IPS DF 6.9 (cell line): ENCODE results near the gene ADAMTSL3.
"Not testable (repeated sequence)": the region's sequence is repeated elsewhere in the genome, so short reads cannot be mapped to it uniquely, and the experiment has no call there.

Experiments
- DNase-seq: peaks from one replicate; pipeline ENCODE4 v3.0.0-alpha.2; 2013; ENCODE audit warnings: low read depth, low spot score
- H3K27ac ChIP-seq: one replicate; pipeline ENCODE4 v1.5.1; 2013; ENCODE audit warnings: low read length, control low read depth
- H3K27me3 ChIP-seq: 2 replicates; pipeline ENCODE4 v1.6.1; 2013; ENCODE audit warnings: mild to moderate bottlenecking, low read length; ENCODE audit not compliant: control insufficient read depth, insufficient read depth
- H3K36me3 ChIP-seq: 2 replicates; pipeline ENCODE4 v1.6.1; 2013; ENCODE audit warnings: low read length; ENCODE audit not compliant: control insufficient read depth, insufficient read depth
- H3K4me1 ChIP-seq: 2 replicates; pipeline ENCODE4 v1.6.1; 2013; ENCODE audit warnings: low read length; ENCODE audit not compliant: control insufficient read depth, insufficient read depth
- H3K4me3 ChIP-seq: 2 replicates; pipeline ENCODE4 v1.5.1; 2013; ENCODE audit warnings: mild to moderate bottlenecking, low read length
- H3K9me3 ChIP-seq: 2 replicates; pipeline ENCODE4 v1.6.1; 2013; ENCODE audit warnings: low read length, inconsistent platforms; ENCODE audit not compliant: control insufficient read depth, insufficient read depth
- WGBS: extraction: QIAGEN DNeasy Blood & Tissue Kit; methylation state at CpG from one replicate; pipeline ENCODE4 v1.1.7; 2013; ENCODE audit warnings: mixed read lengths, missing lambda C conversion rate; ENCODE audit not compliant: insufficient read length, insufficient coverage; 5-methylcytosine and 5-hydroxymethylcytosine counted together

Gene ADAMTSL3

DNA sequence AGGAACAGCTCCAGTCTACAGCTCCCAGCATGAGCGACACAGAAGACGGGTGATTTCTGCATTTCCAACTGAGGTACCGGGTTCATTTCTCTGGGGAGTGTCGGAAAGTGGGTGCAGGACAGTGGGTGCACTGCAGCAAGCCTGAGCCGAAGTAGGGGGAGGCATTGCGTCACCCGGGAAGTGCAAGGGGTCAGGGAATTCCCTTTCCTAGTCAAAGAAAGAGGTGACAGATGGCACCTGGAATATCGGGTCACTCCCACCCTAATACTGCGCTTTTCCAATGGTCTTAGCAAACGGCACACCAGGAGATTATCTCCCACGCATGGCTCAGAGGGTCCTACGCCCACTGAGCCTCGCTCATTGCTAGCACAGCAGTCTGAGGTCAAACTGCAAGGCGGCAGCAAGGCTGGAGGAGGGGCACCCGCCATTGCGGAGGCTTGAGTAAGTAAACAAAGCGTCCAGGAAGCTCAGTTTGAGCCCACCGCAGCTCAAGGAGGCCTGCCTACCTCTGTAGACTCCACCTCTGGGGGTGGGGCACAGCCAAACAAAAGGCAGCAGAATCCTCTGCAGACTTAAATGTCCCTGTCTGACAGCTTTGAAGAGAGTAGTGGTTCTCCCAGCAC, 388.6 kb downstream of the ADAMTSL3 start:
- H3K27me3 ChIP-seq, H3K27ac ChIP-seq, H3K36me3 ChIP-seq, DNase-seq, H3K4me1 ChIP-seq, H3K9me3 ChIP-seq, H3K4me3 ChIP-seq: not testable (repeated sequence)
- WGBS = no CpG with 5 or more reads among the region's 18 CpGs

DNA sequence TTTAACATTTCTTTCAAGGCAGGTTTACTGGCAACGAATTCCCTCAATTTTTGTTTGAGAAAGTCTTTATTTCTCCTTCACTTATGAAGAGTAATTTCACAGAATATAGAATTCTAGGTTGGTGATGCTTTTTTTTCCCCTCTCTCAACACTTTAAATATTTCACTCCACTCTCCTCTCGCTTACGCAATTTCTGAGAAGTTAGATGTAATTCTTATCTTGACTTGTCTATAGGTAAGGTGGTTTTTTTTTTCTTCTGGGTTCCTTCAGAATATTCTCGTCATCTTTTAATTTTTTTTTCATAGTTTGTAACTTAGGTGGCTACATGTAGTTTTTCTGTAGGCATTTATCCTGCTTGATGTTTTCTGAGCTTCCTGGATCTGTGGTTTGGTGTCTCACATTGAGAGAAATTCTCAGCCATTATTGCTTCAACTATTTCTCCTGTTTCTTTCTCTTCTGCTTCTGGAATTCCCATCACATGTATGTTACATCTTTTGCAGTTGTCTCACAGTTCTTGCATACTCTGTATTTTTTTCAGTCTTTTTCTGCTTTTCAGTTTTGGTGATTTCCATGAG, 392.2 kb downstream of the ADAMTSL3 start:
- no peaks in the 10 kb centered on the region; the same call in 1 of the 2 replicates for H3K4me1 ChIP-seq
- no peaks in the 10 kb centered on the region for H3K27me3 ChIP-seq
- WGBS = no CpG with 5 or more reads among the region's 4 CpGs
- no peaks in the 10 kb centered on the region for H3K36me3 ChIP-seq
- no peaks in the 10 kb centered on the region for H3K9me3 ChIP-seq
- DNase-seq = no peak
- H3K4me3 ChIP-seq = no peak overlapping the region
- H3K27ac ChIP-seq = no peak overlapping the region

DNA sequence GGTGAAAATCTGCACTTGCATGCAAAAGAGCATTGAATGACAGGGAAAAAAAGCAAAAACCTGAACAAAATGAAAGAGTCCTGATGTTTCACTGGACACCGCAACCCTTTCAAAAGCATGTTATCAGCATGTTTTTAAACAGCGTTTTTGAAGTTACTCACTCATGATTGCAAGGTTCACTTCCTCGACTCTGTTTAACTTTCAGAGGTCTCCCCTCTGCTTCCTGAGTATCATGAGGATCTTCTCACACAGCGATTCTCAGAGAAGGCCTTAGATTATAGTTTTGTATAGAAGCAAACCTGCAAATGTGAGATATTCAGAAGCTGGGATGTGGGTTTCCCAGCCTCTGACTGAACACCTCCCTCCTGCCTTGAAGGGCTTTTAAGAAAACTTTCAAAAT, 395.6 kb downstream of the ADAMTSL3 start:
- no CpG with 5 or more reads among the region's 4 CpGs for whole genome bisulfite sequencing
- H3K27ac ChIP-seq = not testable (repeated sequence)

DNA sequence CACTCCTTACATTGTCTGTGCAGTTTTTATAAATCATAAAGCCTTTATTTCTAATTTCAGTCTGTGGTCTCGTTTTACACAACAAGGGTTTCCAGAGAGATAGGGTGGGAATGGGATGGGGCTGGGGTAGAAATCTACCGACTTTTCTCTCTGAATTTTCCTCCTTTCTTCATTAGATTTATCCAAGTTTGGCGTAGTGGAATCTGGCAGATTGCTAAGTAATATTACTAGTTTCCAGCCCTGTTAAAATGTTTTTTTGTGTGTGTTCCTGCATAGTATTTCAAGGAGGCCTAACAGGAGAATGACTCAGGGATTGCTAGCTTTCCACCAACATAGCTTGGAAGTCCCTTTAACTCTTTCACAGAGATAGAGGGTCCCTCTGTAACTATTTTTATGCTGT, 396.2 kb downstream of the ADAMTSL3 start:
- H3K27me3 ChIP-seq = no peaks in the 10 kb centered on the region
- no peak overlapping the region for H3K27ac ChIP-seq
- WGBS = no CpG with 5 or more reads among the region's 3 CpGs
- H3K36me3 ChIP-seq = no peaks in the 10 kb centered on the region
- DNase-seq = no peak
- no peaks in the 10 kb centered on the region for H3K4me1 ChIP-seq
- H3K4me3 ChIP-seq = no peak overlapping the region
- no peaks in the 10 kb centered on the region for H3K9me3 ChIP-seq

More for the DNA sequence above, 395.6 kb downstream of the ADAMTSL3 start:
- H3K36me3 ChIP-seq, H3K27me3 ChIP-seq, H3K9me3 ChIP-seq, H3K4me3 ChIP-seq, H3K4me1 ChIP-seq, DNase-seq: not testable (repeated sequence)

DNA sequence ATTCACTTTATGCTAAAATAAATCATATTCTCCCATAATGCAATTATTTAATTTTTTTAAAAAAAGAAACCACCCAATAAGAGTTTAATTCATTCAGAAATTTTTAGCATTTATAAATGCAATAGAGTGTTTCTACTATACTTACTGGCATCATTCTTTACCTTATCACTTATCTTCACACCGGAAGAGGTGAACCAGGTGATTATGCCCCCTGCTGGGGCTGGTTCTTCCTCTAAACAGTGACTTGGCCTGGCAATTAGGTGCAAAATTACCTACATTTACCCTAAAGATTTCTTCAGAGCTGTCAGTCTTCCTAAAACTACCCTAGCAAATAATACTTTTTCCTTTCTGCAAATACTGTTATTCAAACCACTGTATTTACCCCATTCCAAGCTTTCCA, 397.2 kb downstream of the ADAMTSL3 start:
- DNase-seq, H3K4me1 ChIP-seq, H3K4me3 ChIP-seq, H3K27ac ChIP-seq, H3K27me3 ChIP-seq, H3K36me3 ChIP-seq, H3K9me3 ChIP-seq: not testable (repeated sequence)
- no CpG with 5 or more reads among the region's 1 CpG for WGBS

DNA sequence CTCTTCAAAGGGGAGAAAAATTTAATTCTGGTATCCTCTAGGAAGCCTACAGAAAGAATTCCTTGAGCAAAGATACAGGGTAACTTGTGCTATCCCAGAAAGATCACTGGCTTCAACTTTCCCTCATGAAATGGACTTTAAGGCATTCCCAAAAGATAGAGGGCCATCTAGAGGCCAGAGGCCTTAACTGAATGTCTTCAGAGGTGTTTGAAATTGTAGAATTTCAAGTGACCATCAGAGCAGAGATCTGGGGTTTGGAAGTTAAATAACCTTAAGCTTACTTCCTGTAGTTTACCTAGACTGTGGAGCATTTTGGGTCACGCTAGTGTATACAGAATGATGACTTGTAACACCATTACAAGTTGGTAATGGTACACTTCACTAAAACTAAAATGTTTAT, 400.6 kb downstream of the ADAMTSL3 start:
- not testable (repeated sequence) for H3K9me3 ChIP-seq, H3K4me1 ChIP-seq, H3K27me3 ChIP-seq, DNase-seq, H3K27ac ChIP-seq, H3K4me3 ChIP-seq, H3K36me3 ChIP-seq
- WGBS = no CpG with 5 or more reads among the region's 1 CpG

DNA sequence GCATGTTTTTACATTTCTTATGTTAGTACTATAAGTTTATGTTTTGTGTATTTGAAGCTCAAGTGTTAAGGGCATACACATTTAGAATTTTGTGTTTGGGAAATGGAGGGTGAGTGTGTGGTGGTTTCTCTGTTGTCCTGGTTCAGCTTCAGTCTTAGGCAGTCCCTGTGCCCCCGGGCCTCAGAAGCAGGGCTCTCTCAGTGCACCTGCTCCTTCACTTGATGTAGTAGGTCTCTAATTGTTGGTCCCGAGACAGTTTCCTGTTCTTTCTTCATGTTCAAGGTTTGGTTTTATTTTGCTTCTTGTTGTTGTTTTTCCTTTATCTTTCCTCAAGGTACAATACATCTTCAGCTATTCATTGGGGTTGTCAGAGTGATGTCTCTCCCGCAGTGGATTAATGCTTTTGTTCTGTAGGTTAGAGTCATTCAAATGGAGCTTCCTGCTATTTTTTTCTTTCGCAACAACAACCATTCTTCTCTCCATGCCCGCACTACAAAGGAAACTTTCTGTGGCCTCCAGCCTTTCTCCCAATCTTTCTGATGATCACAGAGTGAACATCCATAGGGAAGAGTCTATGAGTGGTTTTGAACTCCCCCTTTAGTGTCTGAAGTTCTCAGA, 403.9 kb downstream of the ADAMTSL3 start:
- H3K27ac ChIP-seq = no peak overlapping the region
- WGBS = no CpG with 5 or more reads among the region's 5 CpGs
- no peak overlapping the region for H3K4me3 ChIP-seq
- H3K4me1 ChIP-seq = no peaks in the 10 kb centered on the region
- DNase-seq = no peak
- no peaks in the 10 kb centered on the region for H3K27me3 ChIP-seq
- H3K9me3 ChIP-seq = no peaks in the 10 kb centered on the region
- H3K36me3 ChIP-seq = no peaks in the 10 kb centered on the region

DNA sequence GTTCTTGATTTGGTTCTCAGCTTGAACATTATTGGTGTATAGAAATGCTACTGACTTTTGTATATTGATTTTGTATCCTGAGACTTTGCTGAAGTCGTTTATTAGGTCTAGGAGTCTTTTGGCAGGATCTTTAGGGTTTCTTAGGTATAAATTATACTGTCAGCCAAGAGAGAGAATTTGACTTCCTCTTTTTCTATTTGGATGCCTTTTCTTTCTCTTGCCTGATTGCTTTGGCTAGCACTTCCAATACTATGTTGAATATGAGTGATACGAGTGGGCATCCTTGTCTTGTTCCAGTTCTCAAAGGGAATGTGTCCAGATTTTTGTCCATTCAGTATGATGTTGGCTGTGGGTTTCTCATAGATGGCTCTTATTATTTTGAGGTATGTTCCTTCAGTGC, 409.8 kb downstream of the ADAMTSL3 start:
- no CpG with 5 or more reads among the region's 2 CpGs for WGBS
- H3K27me3 ChIP-seq, H3K27ac ChIP-seq: not testable (repeated sequence)

DNA sequence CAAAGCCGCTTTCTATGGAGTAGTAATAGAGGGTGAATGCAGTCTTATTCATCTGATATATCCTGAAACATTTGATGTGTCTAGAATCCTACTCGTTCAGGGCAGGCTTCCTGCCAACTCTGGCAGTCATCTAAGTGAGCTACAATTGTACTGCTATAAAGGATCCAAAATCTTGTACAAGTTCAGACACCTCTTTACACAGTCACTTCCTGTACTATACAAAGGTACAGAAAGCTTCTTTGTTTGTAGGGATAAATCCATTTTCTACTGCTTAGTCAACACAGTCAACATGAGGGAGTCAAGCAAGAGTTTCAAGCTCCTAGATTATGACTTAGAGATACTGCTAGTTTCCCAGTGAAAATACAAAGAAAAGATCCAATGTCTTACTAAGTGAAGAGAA, 414.8 kb downstream of the ADAMTSL3 start:
- no CpG with 5 or more reads among the region's 2 CpGs for WGBS
- not testable (repeated sequence) for H3K4me3 ChIP-seq, DNase-seq, H3K27ac ChIP-seq, H3K27me3 ChIP-seq, H3K4me1 ChIP-seq, H3K36me3 ChIP-seq, H3K9me3 ChIP-seq

More for the DNA sequence above, 409.8 kb downstream of the ADAMTSL3 start:
- H3K36me3 ChIP-seq, H3K9me3 ChIP-seq, H3K4me3 ChIP-seq, H3K4me1 ChIP-seq, DNase-seq: not testable (repeated sequence)

DNA sequence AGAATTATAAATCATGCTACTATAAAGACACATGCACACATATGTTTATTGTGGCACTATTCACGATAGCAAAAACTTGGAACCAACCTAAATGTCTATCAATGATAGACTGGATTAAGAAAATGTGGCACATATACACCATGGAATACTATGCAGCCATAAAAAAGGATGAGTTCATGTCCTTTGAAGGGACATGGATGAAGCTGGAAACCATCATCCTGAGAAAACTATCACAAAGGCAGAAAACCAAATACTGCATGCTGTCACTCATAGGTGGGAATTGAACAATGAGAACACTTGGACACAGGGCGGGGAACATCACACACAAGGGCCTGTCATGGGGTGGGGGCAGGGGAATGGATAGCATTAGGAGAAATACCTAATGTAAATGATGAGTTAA, 424.1 kb downstream of the ADAMTSL3 start:
- not testable (repeated sequence) for H3K27me3 ChIP-seq, H3K27ac ChIP-seq, H3K4me3 ChIP-seq, H3K4me1 ChIP-seq, H3K9me3 ChIP-seq, H3K36me3 ChIP-seq, DNase-seq
- WGBS = no CpG with 5 or more reads among the region's 2 CpGs
